Esophagus muscularis mucosa (tissue), 4 donors: Measurements from ENCODE around the gene MLLT3. TPM values are rescaled to one million over a fixed set of nuclear protein-coding genes. Genes with fewer than 3 reads are reported as not detected.

Source experiments
- DNase-seq: peaks from one replicate; pipeline ENCODE4 v3.0.0-alpha.2; 2017; ENCODE audit errors: extremely low spot score
- H3K27ac ChIP-seq, 4 donors: fragments of 200-600 bp; sonication (generic); replicated peaks in 1 of 4; 1 replicate in 3 of 4; 2 replicates in 1 of 4; pipeline ENCODE4 v1.5.1; 2016 to 2019; ENCODE audit warnings: mild to moderate bottlenecking in 1 of 4
- H3K27me3 ChIP-seq, 4 donors: fragments of 200-600 bp; sonication (generic); one replicate each; pipeline versions ENCODE4 v1.5.1 to v1.6.0; 2016 to 2019
- H3K36me3 ChIP-seq, 4 donors: fragments of 200-600 bp; sonication (generic); one replicate each; pipeline ENCODE4 v1.5.1; 2016 to 2019
- H3K4me1 ChIP-seq, 4 donors: fragments of 200-600 bp; sonication (generic); one replicate each; pipeline ENCODE4 v1.5.1; 2016 to 2019
- H3K4me3 ChIP-seq, 4 donors: fragments of 200-600 bp; sonication (generic); 1 replicate in 2 of 4; 2 replicates in 2 of 4; pipeline ENCODE4 v1.5.1; 2016 to 2019; ENCODE audit warnings: mild to moderate bottlenecking in 4 of 4, moderate library complexity in 1 of 4
- H3K9me3 ChIP-seq, 4 donors: fragments of 200-600 bp; sonication (generic); 1 replicate in 3 of 4; 2 replicates in 1 of 4; pipeline ENCODE4 v1.5.1; 2016 to 2019
- CTCF ChIP-seq, 3 experiments: fragments of 200-600 bp in 2 of 3; fragments of 450-650 bp in 1 of 3; sonication (generic) in 2 of 3; IDR thresholded peaks; one replicate each; pipeline ENCODE4 v1.5.1; 2017 to 2019; ENCODE audit warnings: antibody characterized with exemption in 3 of 3, mild to moderate bottlenecking in 2 of 3, moderate library complexity in 1 of 3
- EP300 ChIP-seq: sonication (generic); formaldehyde crosslinking; IDR thresholded peaks from one replicate; pipeline ENCODE4 v1.6.1; 2017; ENCODE audit warnings: antibody characterized with exemption
- POLR2A ChIP-seq: fragments of 450-650 bp; IDR thresholded peaks from one replicate; pipeline ENCODE4 v1.6.1; 2017; ENCODE audit warnings: antibody characterized with exemption, moderate library complexity, mild to moderate bottlenecking, low read depth
- POLR2AphosphoS5 ChIP-seq, 2 donors: sonication (generic); formaldehyde crosslinking; IDR thresholded peaks; one replicate each; pipeline ENCODE4 v1.6.1; 2017; ENCODE audit warnings: antibody characterized with exemption in 2 of 2
- WGBS: methylation state at CpG from one replicate; pipeline ENCODE4 v1.1.5; 2018; 5-methylcytosine and 5-hydroxymethylcytosine counted together
- intact Hi-C: fragments of 100-400 bp; cut with DNase I; formaldehyde crosslinking; loops from one replicate; pipeline ENCODE4 v1.15.1; 2023
- total RNA-seq, 4 donors: library from RNA; depleted of rRNA; stranded (reverse); fragments of >200 nt; gene quantifications; one replicate each; pipeline versions ENCODE4 v1.1.0 to v1.2.1, GENCODE V29; 2016

MLLT3 gene
- total RNA-seq, 4 donors from 2014 or later: 14.1 to 30.7 (median 18.0) TPM

GRCh38 chr9:20480249-20480648 is 142.1 kb downstream of the MLLT3 start:
- TF ChIP-seq POLR2A: no peak
- no peak for TF ChIP-seq POLR2AphosphoS5 (IDR thresholded peaks at IDR 0.05)
- no peak for TF ChIP-seq CTCF (IDR thresholded peaks at IDR 0.05)
- no peak for TF ChIP-seq EP300
- peaks cover 29 to 42% (median 36%) of the 10 kb centered on the region in 4 donors for H3K4me1 ChIP-seq
- H3K9me3 ChIP-seq: no peaks in the 10 kb centered on the region
- intact Hi-C loops: no loop called here
- H3K4me3 ChIP-seq: no peak overlapping the region
- no peaks in the 10 kb centered on the region for H3K36me3 ChIP-seq
- WGBS: 81% methylated on average over 3 of the region's 3 CpGs
- H3K27ac ChIP-seq: no peak overlapping the region
- no peaks in the 10 kb centered on the region for H3K27me3 ChIP-seq
- DNase-seq: no peak

- 80% methylated on average over 2 of the region's 2 CpGs for WGBS
- intact Hi-C loops: no loop called here
- H3K36me3 ChIP-seq: no peaks in the 10 kb centered on the region
- no peak overlapping the region for H3K4me3 ChIP-seq
- peaks cover 30 to 49% (median 39%) of the 10 kb centered on the region in 4 donors for H3K4me1 ChIP-seq
- H3K9me3 ChIP-seq: no peaks in the 10 kb centered on the region
- H3K27ac ChIP-seq: no peak overlapping the region
- TF ChIP-seq POLR2A (no peak), EP300 (no peak), POLR2AphosphoS5 (IDR thresholded peaks at IDR 0.05) (no peak), CTCF (IDR thresholded peaks at IDR 0.05) (no peak)
- no peak for DNase-seq
- H3K27me3 ChIP-seq: no peaks in the 10 kb centered on the region
These were observed 142.7 kb downstream of the MLLT3 start for GRCh38 chr9:20479419-20480155.

GRCh38 chr9:20478786-20479185 is 143.5 kb downstream of the MLLT3 start:
- no peak for DNase-seq
- Histone ChIP-seq H3K4me1 (peaks cover 38 to 57% (median 46%) of the 10 kb centered on the region in 4 donors), H3K27ac (no peak overlapping the region), H3K36me3 (no peaks in the 10 kb centered on the region), H3K9me3 (no peaks in the 10 kb centered on the region), H3K4me3 (no peak overlapping the region), H3K27me3 (no peaks in the 10 kb centered on the region)
- no peak for TF ChIP-seq POLR2A
- TF ChIP-seq CTCF (IDR thresholded peaks at IDR 0.05): no peak
- TF ChIP-seq POLR2AphosphoS5 (IDR thresholded peaks at IDR 0.05): no peak
- TF ChIP-seq EP300: no peak
- intact Hi-C loops: no loop called here
- 73% methylated on average over 2 of the region's 2 CpGs for WGBS

- TF ChIP-seq EP300 (no peak), POLR2A (no peak), CTCF (IDR thresholded peaks at IDR 0.05) (no peak), POLR2AphosphoS5 (IDR thresholded peaks at IDR 0.05) (no peak)
- intact Hi-C loops: no loop called here
- no peaks in the 10 kb centered on the region for H3K9me3 ChIP-seq
- no peak overlapping the region for H3K27ac ChIP-seq
- peaks cover 45 to 64% (median 53%) of the 10 kb centered on the region in 4 donors for H3K4me1 ChIP-seq
- no peaks in the 10 kb centered on the region for H3K27me3 ChIP-seq
- H3K36me3 ChIP-seq: no peaks in the 10 kb centered on the region
- WGBS: 83% methylated on average over 7 of the region's 7 CpGs
- no peak overlapping the region for H3K4me3 ChIP-seq
- no peak for DNase-seq
These were observed 144.2 kb downstream of the MLLT3 start for GRCh38 chr9:20477940-20478620.
